ENCODE measurements around the gene JMJD1C. TPM values are rescaled to one million over a fixed set of nuclear protein-coding genes. Genes with fewer than 3 reads are reported as not detected.
A peak's percentile ranks its signal among the peaks of the same experiment; 100 is the strongest.

JMJD1C gene
- total RNA-seq, 1 experiment from 2014 or later = 91.9 TPM

- no peaks in the 10 kb centered on the region for H3K9me3 Mint-ChIP-seq (ENCODE audit: unreplicated experiment)
- intact Hi-C loops (cut with micrococcal nuclease) = loop anchor here (1.0 to 2.0 kb wide), 2 partner anchors 18 to 48 kb away; no protein-coding TSS in a partner anchor
- H3K4me1 Mint-ChIP-seq (ENCODE audit: insufficient read depth, unreplicated experiment) = peaks cover 6% of the 10 kb centered on the region
- no peaks in the 10 kb centered on the region for H3K36me3 Mint-ChIP-seq (ENCODE audit: insufficient read depth, unreplicated experiment)
- H3K27ac Mint-ChIP-seq (ENCODE audit: low read depth, unreplicated experiment) = peak overlapping the region; percentile 86
- no peak for TF ChIP-seq CTCF (IDR thresholded peaks at IDR 0.05; ENCODE audit: unreplicated experiment)
- ChIA-PET CTCF (interaction anchor here (0.7 to 2.6 kb wide), 6 partner anchors 16 to 42 kb away, joined by 3 to 10 read pairs (median 7); no protein-coding TSS in a partner anchor), POLR2A (interaction anchor here (0.6 to 7.8 kb wide), 26 partner anchors 9 to 901 kb away, joined by 3 to 154 read pairs (median 4); partner anchors contain the start of genes ADO and EGR2)
- H3K4me3 Mint-ChIP-seq (ENCODE audit: unreplicated experiment) = peak overlapping the region; percentile 86
- BruUV-seq (replicated peaks) = TSS peak; percentile 77
- H3K27me3 Mint-ChIP-seq (ENCODE audit: insufficient read depth, unreplicated experiment) = no peaks in the 10 kb centered on the region
- DNase-seq (ENCODE audit: unreplicated experiment) = no peak
Observed at GRCh38 chr10:63132651-63133055, 333.1 kb downstream of the JMJD1C start.

- no peaks in the 10 kb centered on the region for H3K9me3 Mint-ChIP-seq (ENCODE audit: unreplicated experiment)
- H3K27me3 Mint-ChIP-seq (ENCODE audit: insufficient read depth, unreplicated experiment) = no peaks in the 10 kb centered on the region
- intact Hi-C loops (cut with micrococcal nuclease) = no loop called here
- no TSS peak for BruUV-seq (replicated peaks)
- H3K4me3 Mint-ChIP-seq (ENCODE audit: unreplicated experiment) = no peak overlapping the region
- no peak for DNase-seq (ENCODE audit: unreplicated experiment)
- ChIA-PET CTCF (interaction anchor here (0.7 kb wide), 1 partner anchor 11 kb away, joined by 3 read pairs; no protein-coding TSS in a partner anchor), POLR2A (interaction anchor here (7.8 kb wide), 1 partner anchor 16 kb away, joined by 154 read pairs; no protein-coding TSS in a partner anchor)
- no peaks in the 10 kb centered on the region for H3K4me1 Mint-ChIP-seq (ENCODE audit: insufficient read depth, unreplicated experiment)
- no peak overlapping the region for H3K27ac Mint-ChIP-seq (ENCODE audit: low read depth, unreplicated experiment)
- H3K36me3 Mint-ChIP-seq (ENCODE audit: insufficient read depth, unreplicated experiment) = no peaks in the 10 kb centered on the region
- no peak for TF ChIP-seq CTCF (IDR thresholded peaks at IDR 0.05; ENCODE audit: unreplicated experiment)
Observed at GRCh38 chr10:63129888-63130287, 335.9 kb downstream of the JMJD1C start.

- no peaks in the 10 kb centered on the region for H3K9me3 Mint-ChIP-seq (ENCODE audit: unreplicated experiment)
- ChIA-PET POLR2A (interaction anchor here (7.8 kb wide), 1 partner anchor 14 kb away, joined by 154 read pairs; no protein-coding TSS in a partner anchor), CTCF (interaction anchor here (0.6 kb wide), 1 partner anchor 1465 kb away, joined by 3 read pairs; no protein-coding TSS in a partner anchor)
- no peaks in the 10 kb centered on the region for H3K27me3 Mint-ChIP-seq (ENCODE audit: insufficient read depth, unreplicated experiment)
- H3K4me1 Mint-ChIP-seq (ENCODE audit: insufficient read depth, unreplicated experiment) = no peaks in the 10 kb centered on the region
- TF ChIP-seq CTCF (IDR thresholded peaks at IDR 0.05; ENCODE audit: unreplicated experiment) = no peak
- H3K36me3 Mint-ChIP-seq (ENCODE audit: insufficient read depth, unreplicated experiment) = no peaks in the 10 kb centered on the region
- intact Hi-C loops (cut with micrococcal nuclease) = no loop called here
- BruUV-seq (replicated peaks) = no TSS peak
- H3K27ac Mint-ChIP-seq (ENCODE audit: low read depth, unreplicated experiment) = no peak overlapping the region
- DNase-seq (ENCODE audit: unreplicated experiment) = no peak
- no peak overlapping the region for H3K4me3 Mint-ChIP-seq (ENCODE audit: unreplicated experiment)
Observed at GRCh38 chr10:63128443-63128842, 337.3 kb downstream of the JMJD1C start.

GRCh38 chr10:63125459-63125858 lies 340.3 kb downstream of the JMJD1C start:
- DNase-seq (ENCODE audit: unreplicated experiment) = no peak
- H3K36me3 Mint-ChIP-seq (ENCODE audit: insufficient read depth, unreplicated experiment) = no peaks in the 10 kb centered on the region
- H3K27me3 Mint-ChIP-seq (ENCODE audit: insufficient read depth, unreplicated experiment) = no peaks in the 10 kb centered on the region
- H3K4me1 Mint-ChIP-seq (ENCODE audit: insufficient read depth, unreplicated experiment) = no peaks in the 10 kb centered on the region
- ChIA-PET CTCF (interaction anchor here (0.7 kb wide), 2 partner anchors 32 to 1292 kb away, joined by 3 to 5 read pairs; no protein-coding TSS in a partner anchor), POLR2A (interaction anchor here (0.6 to 1.3 kb wide), 3 partner anchors 10 to 34 kb away, joined by 3 to 5 read pairs (median 3); no protein-coding TSS in a partner anchor)
- H3K27ac Mint-ChIP-seq (ENCODE audit: low read depth, unreplicated experiment) = peak overlapping the region; percentile 23
- TF ChIP-seq CTCF (IDR thresholded peaks at IDR 0.05; ENCODE audit: unreplicated experiment) = no peak
- no peaks in the 10 kb centered on the region for H3K9me3 Mint-ChIP-seq (ENCODE audit: unreplicated experiment)
- no TSS peak for BruUV-seq (replicated peaks)
- intact Hi-C loops (cut with micrococcal nuclease) = no loop called here
- no peak overlapping the region for H3K4me3 Mint-ChIP-seq (ENCODE audit: unreplicated experiment)

All from MCF 10A (cell line).